Measurements from ENCODE around the gene MMP24.
"Not testable (repeated sequence)": the region's sequence is repeated elsewhere in the genome, so short reads cannot be mapped to it uniquely, and the experiment has no call there.

The MMP24 gene

GRCh38 chr20:35199740-35200139 is 26.8 kb upstream of the MMP24 start:
- in situ Hi-C loops (cut with MboI; ENCODE audit: low sequenced_read_pairs): loop anchor here (10.0 kb wide), 1 partner anchor 365 kb away; no protein-coding TSS in a partner anchor
- Histone ChIP-seq H3K27me3 (ENCODE audit: low read depth) (no peaks in the 10 kb centered on the region), H3K36me3 (replicated peaks) (no peaks in the 10 kb centered on the region), H3K4me1 (no peaks in the 10 kb centered on the region), H3K4me3 (no peak overlapping the region), H3K9me3 (peaks cover 12% of the 10 kb centered on the region)
- no peak for DNase-seq (ENCODE audit: low spot score in 2 of 2)

GRCh38 chr20:35200267-35200666 is 26.2 kb upstream of the MMP24 start:
- Histone ChIP-seq H3K36me3 (replicated peaks) (no peaks in the 10 kb centered on the region), H3K27me3 (ENCODE audit: low read depth) (no peaks in the 10 kb centered on the region), H3K4me3 (no peak overlapping the region), H3K9me3 (peaks cover 12% of the 10 kb centered on the region), H3K4me1 (no peaks in the 10 kb centered on the region)
- in situ Hi-C loops (cut with MboI; ENCODE audit: low sequenced_read_pairs): loop anchor here (10.0 kb wide), 1 partner anchor 365 kb away; no protein-coding TSS in a partner anchor
- DNase-seq (ENCODE audit: low spot score in 2 of 2): no peak

- H3K36me3 ChIP-seq (replicated peaks); DNase-seq (ENCODE audit: low spot score in 2 of 2); H3K4me1 ChIP-seq; H3K27me3 ChIP-seq (ENCODE audit: low read depth); H3K4me3 ChIP-seq: not testable (repeated sequence)
- in situ Hi-C loops (cut with MboI; ENCODE audit: low sequenced_read_pairs): loop anchor here (10.0 kb wide), 1 partner anchor 367 kb away; no protein-coding TSS in a partner anchor
- peaks cover 12% of the 10 kb centered on the region for H3K9me3 ChIP-seq
Observed at GRCh38 chr20:35201467-35201866, 25.0 kb upstream of the MMP24 start.

GRCh38 chr20:35206802-35207201 is 19.7 kb upstream of the MMP24 start:
- in situ Hi-C loops (cut with MboI; ENCODE audit: low sequenced_read_pairs): loop anchor here (10.0 kb wide), 1 partner anchor 372 kb away; no protein-coding TSS in a partner anchor
- Histone ChIP-seq H3K27me3 (ENCODE audit: low read depth) (no peaks in the 10 kb centered on the region), H3K4me1 (no peaks in the 10 kb centered on the region), H3K36me3 (replicated peaks) (no peaks in the 10 kb centered on the region), H3K9me3 (no peaks in the 10 kb centered on the region), H3K4me3 (no peak overlapping the region)
- DNase-seq (ENCODE audit: low spot score in 2 of 2): no peak

GRCh38 chr20:35207950-35208611 is 18.4 kb upstream of the MMP24 start:
- no peaks in the 10 kb centered on the region for H3K9me3 ChIP-seq
- no peaks in the 10 kb centered on the region for H3K4me1 ChIP-seq

GRCh38 chr20:35215066-35215956 is 11.2 kb upstream of the MMP24 start:
- H3K27me3 ChIP-seq (ENCODE audit: low read depth): 0 out of 2 replicates have a peak, but pooled peaks cover 3% of the 10 kb centered on the region
- in situ Hi-C loops (cut with MboI; ENCODE audit: low sequenced_read_pairs): no loop called here
- no peak for DNase-seq (ENCODE audit: low spot score in 2 of 2)
- no peaks in the 10 kb centered on the region for H3K9me3 ChIP-seq
- no peaks in the 10 kb centered on the region for H3K36me3 ChIP-seq (replicated peaks)
- no peaks in the 10 kb centered on the region for H3K4me1 ChIP-seq
- no peak overlapping the region for H3K4me3 ChIP-seq

More at GRCh38 chr20:35207950-35208611, 18.4 kb upstream of the MMP24 start:
- Histone ChIP-seq H3K36me3 (replicated peaks) (no peaks in the 10 kb centered on the region), H3K4me3 (no peak overlapping the region), H3K27me3 (ENCODE audit: low read depth) (no peaks in the 10 kb centered on the region)
- DNase-seq (ENCODE audit: low spot score in 2 of 2): peak; percentile 66 to 92
- in situ Hi-C loops (cut with MboI; ENCODE audit: low sequenced_read_pairs): loop anchor here (10.0 kb wide), 1 partner anchor 373 kb away; no protein-coding TSS in a partner anchor

GRCh38 chr20:35216541-35216940 is 9.9 kb upstream of the MMP24 start:
- Histone ChIP-seq H3K4me3 (no peak overlapping the region), H3K36me3 (replicated peaks) (no peaks in the 10 kb centered on the region), H3K9me3 (no peaks in the 10 kb centered on the region), H3K4me1 (peaks cover 6% of the 10 kb centered on the region), H3K27me3 (ENCODE audit: low read depth) (0 out of 2 replicates have a peak, but pooled peaks cover 3% of the 10 kb centered on the region)
- in situ Hi-C loops (cut with MboI; ENCODE audit: low sequenced_read_pairs): no loop called here
- no peak for DNase-seq (ENCODE audit: low spot score in 2 of 2)

GRCh38 chr20:35223941-35224340 is 2.5 kb upstream of the MMP24 start:
- Histone ChIP-seq H3K9me3 (no peaks in the 10 kb centered on the region), H3K4me3 (no peak overlapping the region), H3K36me3 (replicated peaks) (no peaks in the 10 kb centered on the region), H3K27me3 (ENCODE audit: low read depth) (peaks cover 4% of the 10 kb centered on the region), H3K4me1 (peaks cover 6% of the 10 kb centered on the region)
- in situ Hi-C loops (cut with MboI; ENCODE audit: low sequenced_read_pairs): no loop called here
- no peak for DNase-seq (ENCODE audit: low spot score in 2 of 2)

- Histone ChIP-seq H3K36me3 (replicated peaks) (no peaks in the 10 kb centered on the region), H3K9me3 (no peaks in the 10 kb centered on the region), H3K27me3 (ENCODE audit: low read depth) (peaks cover 4% of the 10 kb centered on the region), H3K4me3 (no peak overlapping the region), H3K4me1 (peaks cover 6% of the 10 kb centered on the region)
- DNase-seq (ENCODE audit: low spot score in 2 of 2): no peak
- in situ Hi-C loops (cut with MboI; ENCODE audit: low sequenced_read_pairs): no loop called here
Observed at GRCh38 chr20:35224536-35224935, 2.0 kb upstream of the MMP24 start.

GRCh38 chr20:35225319-35226125 is 968 bp upstream of the MMP24 start:
- no peak overlapping the region for H3K4me3 ChIP-seq
- peaks cover 5% of the 10 kb centered on the region for H3K4me1 ChIP-seq
- no peak for DNase-seq (ENCODE audit: low spot score in 2 of 2)
- H3K27me3 ChIP-seq (ENCODE audit: low read depth): peaks cover 4% of the 10 kb centered on the region
- no peaks in the 10 kb centered on the region for H3K9me3 ChIP-seq
- no peaks in the 10 kb centered on the region for H3K36me3 ChIP-seq (replicated peaks)
- in situ Hi-C loops (cut with MboI; ENCODE audit: low sequenced_read_pairs): no loop called here

- Histone ChIP-seq H3K4me3 (peak overlapping the region; percentile 12), H3K27me3 (ENCODE audit: low read depth) (peaks cover 4% of the 10 kb centered on the region), H3K36me3 (replicated peaks) (no peaks in the 10 kb centered on the region), H3K9me3 (no peaks in the 10 kb centered on the region), H3K4me1 (no peaks in the 10 kb centered on the region; the same call in 1 of the 2 replicates)
- peak; percentile 27 to 83 for DNase-seq (ENCODE audit: low spot score in 2 of 2)
- in situ Hi-C loops (cut with MboI; ENCODE audit: low sequenced_read_pairs): no loop called here
Observed at GRCh38 chr20:35226884-35227681, 593 bp downstream of the MMP24 start.

GRCh38 chr20:35232575-35232974 is 6.1 kb downstream of the MMP24 start:
- Histone ChIP-seq H3K27me3 (ENCODE audit: low read depth) (no peaks in the 10 kb centered on the region; the same call in 1 of the 2 replicates), H3K4me3 (no peak overlapping the region), H3K36me3 (replicated peaks) (no peaks in the 10 kb centered on the region), H3K9me3 (no peaks in the 10 kb centered on the region), H3K4me1 (no peaks in the 10 kb centered on the region)
- in situ Hi-C loops (cut with MboI; ENCODE audit: low sequenced_read_pairs): no loop called here
- no peak for DNase-seq (ENCODE audit: low spot score in 2 of 2)

GRCh38 chr20:35235881-35236280 is 9.4 kb downstream of the MMP24 start:
- no peaks in the 10 kb centered on the region for H3K9me3 ChIP-seq
- H3K36me3 ChIP-seq (replicated peaks): no peaks in the 10 kb centered on the region
- in situ Hi-C loops (cut with MboI; ENCODE audit: low sequenced_read_pairs): no loop called here

More at GRCh38 chr20:35235881-35236280, 9.4 kb downstream of the MMP24 start:
- no peak for DNase-seq (ENCODE audit: low spot score in 2 of 2)
- Histone ChIP-seq H3K4me3 (no peak overlapping the region), H3K27me3 (ENCODE audit: low read depth) (no peaks in the 10 kb centered on the region), H3K4me1 (peaks cover 8% of the 10 kb centered on the region)
